ENCODE measurements around the gene BBS5.

DNA sequence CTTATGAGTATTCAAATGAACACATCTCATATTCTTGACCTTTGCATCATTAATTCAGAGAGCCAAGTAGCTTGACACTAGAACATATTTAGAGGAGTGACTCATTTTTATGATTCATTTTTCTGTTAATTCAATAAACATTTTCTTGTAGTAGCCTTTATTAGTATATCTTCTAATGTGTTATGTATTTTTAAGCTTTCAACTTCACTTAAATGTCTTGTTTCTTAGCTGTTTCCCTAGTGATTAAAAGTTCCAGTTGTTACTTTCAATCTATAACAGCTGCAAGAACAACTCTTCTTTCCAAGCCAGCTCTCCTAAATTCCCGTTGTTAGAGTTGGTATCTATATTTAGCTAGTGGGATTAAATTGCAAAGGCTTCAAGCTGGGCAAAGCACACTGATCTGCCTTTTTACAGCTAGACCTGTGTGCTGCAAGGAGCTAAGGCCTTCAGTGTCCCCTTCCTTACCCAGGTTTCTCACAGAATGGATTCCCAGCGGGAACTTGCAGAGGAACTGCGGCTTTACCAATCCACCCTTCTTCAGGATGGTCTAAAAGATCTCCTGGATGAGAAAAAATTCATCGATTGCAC lies 30.1 kb downstream of the BBS5 start, which contains the start of gene KLHL41:
- TF ChIP-seq, protein P1, sequence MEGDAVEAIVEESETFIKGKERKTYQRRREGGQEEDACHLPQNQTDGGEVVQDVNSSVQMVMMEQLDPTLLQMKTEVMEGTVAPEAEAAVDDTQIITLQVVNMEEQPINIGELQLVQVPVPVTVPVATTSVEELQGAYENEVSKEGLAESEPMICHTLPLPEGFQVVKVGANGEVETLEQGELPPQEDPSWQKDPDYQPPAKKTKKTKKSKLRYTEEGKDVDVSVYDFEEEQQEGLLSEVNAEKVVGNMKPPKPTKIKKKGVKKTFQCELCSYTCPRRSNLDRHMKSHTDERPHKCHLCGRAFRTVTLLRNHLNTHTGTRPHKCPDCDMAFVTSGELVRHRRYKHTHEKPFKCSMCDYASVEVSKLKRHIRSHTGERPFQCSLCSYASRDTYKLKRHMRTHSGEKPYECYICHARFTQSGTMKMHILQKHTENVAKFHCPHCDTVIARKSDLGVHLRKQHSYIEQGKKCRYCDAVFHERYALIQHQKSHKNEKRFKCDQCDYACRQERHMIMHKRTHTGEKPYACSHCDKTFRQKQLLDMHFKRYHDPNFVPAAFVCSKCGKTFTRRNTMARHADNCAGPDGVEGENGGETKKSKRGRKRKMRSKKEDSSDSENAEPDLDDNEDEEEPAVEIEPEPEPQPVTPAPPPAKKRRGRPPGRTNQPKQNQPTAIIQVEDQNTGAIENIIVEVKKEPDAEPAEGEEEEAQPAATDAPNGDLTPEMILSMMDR (IDR thresholded peaks at IDR 0.05; ENCODE audit: poor library complexity) = no peak
- no peak for TF ChIP-seq EZH2phosphoT487 (IDR thresholded peaks at IDR 0.05; ENCODE audit: low read depth, severe bottlenecking, unreplicated experiment)

All from hepatocyte (in vitro differentiated cells).